CD4-positive, alpha-beta T cell treated with Interleukin-4 for 1 hour (primary cell): ENCODE results near the gene OR2S2.
"Not testable (repeated sequence)": the region's sequence is repeated elsewhere in the genome, so short reads cannot be mapped to it uniquely, and the experiment has no call there.

Experiments
- DNase-seq, 2 donors: peaks; one replicate each; pipeline ENCODE4 v3.0.0-alpha.2; 2020 to 2022

Gene OR2S2, protein sequence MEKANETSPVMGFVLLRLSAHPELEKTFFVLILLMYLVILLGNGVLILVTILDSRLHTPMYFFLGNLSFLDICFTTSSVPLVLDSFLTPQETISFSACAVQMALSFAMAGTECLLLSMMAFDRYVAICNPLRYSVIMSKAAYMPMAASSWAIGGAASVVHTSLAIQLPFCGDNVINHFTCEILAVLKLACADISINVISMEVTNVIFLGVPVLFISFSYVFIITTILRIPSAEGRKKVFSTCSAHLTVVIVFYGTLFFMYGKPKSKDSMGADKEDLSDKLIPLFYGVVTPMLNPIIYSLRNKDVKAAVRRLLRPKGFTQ

DNA sequence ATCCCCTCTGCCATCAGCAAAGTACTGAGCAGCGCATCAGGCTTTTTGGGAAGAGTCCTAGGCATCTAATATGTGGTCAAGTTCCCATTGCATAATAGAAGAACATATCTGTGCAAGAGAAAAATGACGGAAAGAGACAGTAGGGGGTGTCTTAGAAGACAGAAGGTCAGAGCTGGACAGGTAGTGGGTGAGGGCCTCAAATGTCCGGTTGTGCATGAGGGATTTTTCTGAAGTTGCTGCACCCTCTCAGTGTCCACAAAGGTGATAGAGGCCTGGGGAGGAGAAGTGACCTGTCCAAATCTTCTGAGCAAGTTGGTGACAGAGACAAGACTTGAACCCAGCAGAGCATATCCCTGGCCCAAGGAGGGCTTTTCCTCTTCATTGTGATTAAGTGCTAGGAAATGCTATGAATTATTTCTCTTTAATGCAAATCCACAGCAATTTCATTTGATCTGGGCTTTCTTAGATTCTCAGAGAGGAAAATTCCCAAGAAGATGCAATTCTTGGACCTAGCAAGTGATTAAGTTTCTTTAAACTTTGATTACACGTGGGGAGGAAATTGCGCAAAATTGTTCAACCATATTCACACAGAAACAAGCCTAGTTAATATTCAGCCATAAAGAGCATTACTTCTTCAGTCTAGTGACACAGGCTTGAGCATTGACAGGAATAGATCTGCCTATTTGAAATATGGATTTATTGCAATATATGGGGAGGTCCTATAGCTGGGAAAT is at the start of gene OR2S2:
Gene OR2S2, minus strand, starts transcription at position 51 of the 734 bp plus-strand sequence. CDS start 56 bp downstream, outside the sequence.
- DNase-seq: no peak

DNA sequence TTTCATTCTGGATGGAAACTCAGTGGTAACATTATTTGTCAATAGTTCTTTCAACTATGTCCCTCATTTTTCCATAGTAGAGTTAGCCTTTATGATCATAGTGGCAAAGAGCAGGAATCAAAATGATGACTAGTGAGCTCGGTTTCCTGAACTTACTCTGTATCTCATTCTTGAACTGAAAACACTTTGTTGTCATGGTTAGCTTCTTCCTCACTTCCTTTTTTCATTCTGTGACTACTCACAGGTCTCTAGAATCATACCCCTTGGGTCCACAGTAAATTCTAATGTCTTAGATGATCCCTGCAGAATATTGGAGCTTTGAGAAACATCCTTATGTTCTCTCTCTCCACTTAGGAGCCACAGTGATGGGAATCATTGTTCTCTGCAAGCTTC is 49.4 kb upstream of the OR2S2 start:
- DNase-seq: no peak

- DNase-seq: no peak
Measured at GRCh38 chr9:36006549-36007315, 48.8 kb upstream of the OR2S2 start.

- DNase-seq: no peak
Measured at GRCh38 chr9:36005891-36006290, 47.9 kb upstream of the OR2S2 start.

GRCh38 chr9:35998333-35998732 is 40.4 kb upstream of the OR2S2 start:
- DNase-seq: no peak

DNA sequence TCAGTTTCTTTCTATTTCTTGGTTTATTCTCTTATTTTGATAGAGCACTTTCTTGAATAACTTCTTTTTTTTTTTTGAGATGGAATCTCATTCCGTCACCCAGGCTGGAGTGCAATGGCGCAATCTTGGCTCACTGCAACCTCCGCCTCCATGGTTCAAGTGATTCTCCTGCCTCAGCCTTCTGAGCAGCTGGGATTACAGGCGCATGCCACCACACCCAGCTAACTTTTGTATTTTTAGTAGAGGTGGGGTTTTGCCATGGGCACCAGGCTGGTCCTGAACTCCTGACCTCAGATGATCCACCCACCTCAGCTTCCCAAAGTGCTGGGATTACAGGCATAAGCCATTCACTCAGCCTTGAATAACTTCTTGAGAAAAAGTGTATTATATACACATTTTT is 39.1 kb upstream of the OR2S2 start:
- DNase-seq: not testable (repeated sequence)

- no peak for DNase-seq
Measured at GRCh38 chr9:35996358-35996970, 38.5 kb upstream of the OR2S2 start.

GRCh38 chr9:35994959-35995358 is 37.0 kb upstream of the OR2S2 start:
- DNase-seq: no peak

- DNase-seq: no peak
Measured at GRCh38 chr9:35993976-35994720, 36.2 kb upstream of the OR2S2 start.

GRCh38 chr9:35993136-35993535 is 35.2 kb upstream of the OR2S2 start:
- not testable (repeated sequence) for DNase-seq

GRCh38 chr9:35990155-35990554 is 32.2 kb upstream of the OR2S2 start:
- no peak for DNase-seq

DNA sequence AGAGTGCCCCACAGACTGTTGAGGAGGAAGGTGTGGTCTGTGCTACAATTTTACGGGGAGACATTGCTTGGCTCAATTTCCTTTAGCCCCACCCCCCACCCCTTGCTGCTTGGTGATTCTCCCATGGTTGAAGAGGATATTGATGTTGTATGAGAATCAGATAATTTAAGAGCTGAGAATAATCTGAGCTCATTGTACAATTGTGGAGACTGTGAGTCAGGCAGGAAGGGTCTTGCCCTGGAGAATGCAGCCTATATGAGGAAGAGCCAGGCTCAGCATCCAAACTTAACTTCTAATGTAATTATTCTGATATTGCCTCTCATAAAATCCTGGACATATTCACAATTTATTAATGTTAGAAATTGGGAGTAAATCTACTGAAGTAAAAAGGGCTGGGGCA is 26.1 kb upstream of the OR2S2 start:
- DNase-seq: no peak

DNA sequence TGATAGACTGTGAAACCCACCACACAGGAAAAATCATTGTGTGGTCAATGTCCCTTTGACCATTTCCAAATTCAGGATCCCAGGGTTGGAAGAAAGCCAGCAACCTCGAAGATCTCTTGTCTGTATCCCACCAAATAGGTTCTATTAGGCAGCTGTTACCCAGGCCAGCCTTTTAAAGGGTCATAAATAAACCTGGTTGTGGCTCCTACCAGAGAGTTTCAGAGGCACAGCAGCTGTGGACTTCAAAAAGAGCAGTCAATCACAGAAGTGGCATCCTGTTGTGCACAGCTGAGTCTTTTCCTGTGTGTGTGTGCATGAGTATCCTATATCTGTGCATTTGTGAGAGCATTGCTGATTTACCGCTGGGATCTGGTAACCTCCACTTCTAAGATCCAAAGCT is 23.7 kb upstream of the OR2S2 start:
- DNase-seq: no peak

- no peak for DNase-seq
Measured at GRCh38 chr9:35980289-35981011, 22.5 kb upstream of the OR2S2 start.

DNA sequence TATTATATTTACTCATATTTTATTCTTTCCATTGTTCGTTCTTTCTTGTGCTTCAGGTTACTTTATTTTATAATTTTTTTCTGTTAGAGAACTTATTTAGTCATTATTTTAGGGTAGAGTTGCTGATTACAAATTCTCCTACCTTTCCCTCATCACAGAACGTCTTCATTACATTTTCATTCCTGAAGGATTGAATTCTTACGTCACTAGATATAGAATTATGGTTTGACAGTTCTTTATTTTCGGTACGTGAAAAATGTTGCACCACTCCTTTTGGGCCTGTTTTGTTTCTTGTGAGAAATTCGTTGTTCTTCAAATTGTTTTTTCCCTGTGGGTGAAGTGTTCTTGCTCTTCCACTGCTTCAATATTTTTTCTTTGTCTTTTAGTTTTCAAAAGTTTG is 20.8 kb upstream of the OR2S2 start:
- DNase-seq: no peak

DNA sequence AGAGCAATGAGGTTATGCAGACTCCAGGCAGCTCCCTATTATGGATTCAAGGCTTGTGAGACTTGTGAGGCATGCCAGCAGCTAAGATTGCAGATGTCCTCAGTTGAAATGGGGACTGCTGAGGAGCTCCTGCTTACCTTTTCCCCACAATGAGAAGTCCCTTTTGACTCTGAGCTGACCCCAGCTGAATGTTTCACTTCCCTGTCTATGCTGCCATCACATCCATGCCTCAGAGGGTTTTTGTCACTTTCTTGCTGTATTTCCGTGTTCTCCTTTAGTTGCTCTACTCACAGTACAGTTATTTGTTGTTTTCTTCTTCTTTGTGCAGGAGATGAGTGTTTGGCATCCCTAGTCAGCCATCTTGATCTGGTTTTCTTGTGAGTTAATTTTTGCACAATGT is 18.8 kb upstream of the OR2S2 start:
- no peak for DNase-seq

GRCh38 chr9:35974800-35975199 is 16.8 kb upstream of the OR2S2 start:
- no peak for DNase-seq

DNA sequence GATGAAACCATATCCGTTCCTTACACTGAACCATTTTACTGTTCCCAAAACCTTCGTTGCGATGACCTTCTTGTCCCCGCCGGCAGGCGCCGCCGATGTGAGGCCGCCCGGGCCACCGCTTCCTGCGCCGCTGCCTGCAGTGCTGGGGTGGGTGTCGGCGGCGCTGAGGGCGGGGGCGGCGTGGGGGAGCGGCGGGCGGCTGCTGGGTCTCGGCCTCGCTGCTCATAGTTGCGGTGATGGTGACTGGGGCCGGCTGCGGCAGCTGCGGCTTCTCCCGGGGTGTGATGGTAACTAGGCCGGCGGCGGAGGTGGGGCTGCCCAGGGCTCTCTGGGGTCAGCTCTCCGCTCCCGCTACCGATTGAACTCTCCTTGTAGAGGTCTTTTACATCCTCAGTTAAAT is 14.1 kb upstream of the OR2S2 start:
- DNase-seq: peak in 1 of 2 donors; percentile 16

DNA sequence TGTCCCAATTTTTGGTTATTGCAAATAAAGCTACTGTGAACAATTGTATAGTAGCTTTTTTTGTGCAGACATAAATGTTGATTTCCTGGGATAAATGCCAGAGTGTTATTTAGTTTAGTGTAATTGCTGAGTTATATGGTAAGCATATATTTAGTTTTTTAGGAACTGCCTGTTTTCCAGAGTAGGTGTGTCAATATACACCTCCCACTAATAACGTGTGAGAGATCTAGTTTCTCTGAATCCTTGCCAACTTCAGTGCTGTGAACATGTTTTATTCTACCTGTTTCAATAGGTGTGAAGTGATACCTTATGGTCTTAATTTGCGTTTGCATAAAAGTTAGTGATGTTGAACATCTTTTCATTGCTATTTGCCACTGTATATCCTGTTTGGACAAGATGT is 9.1 kb upstream of the OR2S2 start:
- no peak for DNase-seq

DNA sequence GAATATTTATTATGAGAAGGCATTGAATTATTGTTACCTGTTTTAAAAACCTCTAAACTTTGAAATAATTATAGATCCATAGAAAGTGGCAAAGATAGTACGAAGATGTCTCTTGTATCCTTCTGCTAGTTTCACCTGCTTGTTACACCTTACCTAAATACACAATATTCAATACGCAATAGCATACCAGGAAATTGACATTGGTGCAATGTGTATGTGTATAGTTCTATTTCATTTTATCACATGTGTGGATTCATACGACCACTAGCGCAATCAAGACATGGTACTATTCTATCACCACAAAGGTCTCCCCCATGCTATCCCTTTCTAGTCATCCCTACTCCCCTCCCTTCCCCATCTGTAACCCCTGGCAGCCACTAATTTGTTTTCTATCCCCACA is 8.5 kb upstream of the OR2S2 start:
- DNase-seq: no peak

GRCh38 chr9:35965011-35965410 is 7.1 kb upstream of the OR2S2 start:
- DNase-seq: no peak
